Measurements from ENCODE around the gene OR7E24. TPM values are rescaled to one million over a fixed set of nuclear protein-coding genes. Genes with fewer than 3 reads are reported as not detected.
"Not testable (repeated sequence)": the region's sequence is repeated elsewhere in the genome, so short reads cannot be mapped to it uniquely, and the experiment has no call there.

The OR7E24 gene
- total RNA-seq: not detected

- Histone ChIP-seq H3K27me3 (no peaks in the 10 kb centered on the region), H3K4me3 (no peak within 1 kb of the TSS), H3K36me3 (no peaks in the 10 kb centered on the region), H3K9ac (ENCODE audit: low read depth in 2 of 2, low read length in 2 of 2) (no peak within 1 kb of the TSS), H3K4me1 (no peaks in the 10 kb centered on the region), H3K27ac (no peak within 1 kb of the TSS), H3K9me3 (no peaks in the 10 kb centered on the region)
- intact Hi-C loops (cut with DNase I): no loop called here
- DNase-seq: no peak
- TF ChIP-seq CTCF (IDR thresholded peaks at IDR 0.05): no peak
Measured at GRCh38 chr19:9250630-9251029, at the start of gene OR7E24. Gene OR7E24 (plus strand): TSS chr19:9250930. CDS start chr19:9251044, 114 bp downstream.

- Histone ChIP-seq H3K4me3 (no peak overlapping the region), H3K4me1 (no peaks in the 10 kb centered on the region), H3K9me3 (no peaks in the 10 kb centered on the region), H3K9ac (ENCODE audit: low read depth in 2 of 2, low read length in 2 of 2) (no peak overlapping the region), H3K27me3 (no peaks in the 10 kb centered on the region), H3K36me3 (no peaks in the 10 kb centered on the region), H3K27ac (no peak overlapping the region)
- intact Hi-C loops (cut with DNase I): loop anchor here (5.0 kb wide), 1 partner anchor 592 kb away; no protein-coding TSS in a partner anchor
- peak; percentile 84 for TF ChIP-seq CTCF (IDR thresholded peaks at IDR 0.05)
- peak; percentile 52 for DNase-seq
Measured at GRCh38 chr19:9205501-9206113, 45.1 kb upstream of the OR7E24 start.

GRCh38 chr19:9219489-9219888, 31.2 kb upstream of the OR7E24 start, which contains the start of gene OR7D4:
Gene OR7D4 (minus strand): TSS chr19:9219589. CDS start chr19:9214837, 4,752 bp downstream.
- Histone ChIP-seq H3K27ac (no peak within 1 kb of the TSS), H3K27me3 (no peaks in the 10 kb centered on the region), H3K4me3 (no peak within 1 kb of the TSS), H3K4me1 (no peaks in the 10 kb centered on the region), H3K9me3 (no peaks in the 10 kb centered on the region), H3K9ac (ENCODE audit: low read depth in 2 of 2, low read length in 2 of 2) (no peak within 1 kb of the TSS), H3K36me3 (no peaks in the 10 kb centered on the region)
- no peak for DNase-seq
- intact Hi-C loops (cut with DNase I): no loop called here
- TF ChIP-seq CTCF (IDR thresholded peaks at IDR 0.05): no peak

GRCh38 chr19:9251236-9251635, 506 bp downstream of the OR7E24 start:
- no peak for DNase-seq
- H3K27ac ChIP-seq: no peak overlapping the region
- no peak for TF ChIP-seq CTCF (IDR thresholded peaks at IDR 0.05)
- no peaks in the 10 kb centered on the region for H3K4me1 ChIP-seq
- H3K9ac ChIP-seq (ENCODE audit: low read depth in 2 of 2, low read length in 2 of 2): no peak overlapping the region
- no peak overlapping the region for H3K4me3 ChIP-seq
- intact Hi-C loops (cut with DNase I): no loop called here
- no peaks in the 10 kb centered on the region for H3K27me3 ChIP-seq
- H3K36me3 ChIP-seq: no peaks in the 10 kb centered on the region
- H3K9me3 ChIP-seq: no peaks in the 10 kb centered on the region

GRCh38 chr19:9283485-9283884, 32.8 kb downstream of the OR7E24 start:
- DNase-seq; H3K36me3 ChIP-seq; H3K27ac ChIP-seq; H3K9me3 ChIP-seq; H3K9ac ChIP-seq (ENCODE audit: low read depth in 2 of 2, low read length in 2 of 2); intact Hi-C loops (cut with DNase I); H3K4me3 ChIP-seq; H3K4me1 ChIP-seq; H3K27me3 ChIP-seq: not testable (repeated sequence)

GRCh38 chr19:9289231-9289884, 38.6 kb downstream of the OR7E24 start:
- H3K9ac ChIP-seq (ENCODE audit: low read depth in 2 of 2, low read length in 2 of 2): no peak overlapping the region
- no peaks in the 10 kb centered on the region for H3K27me3 ChIP-seq
- no peaks in the 10 kb centered on the region for H3K4me1 ChIP-seq
- TF ChIP-seq CTCF (IDR thresholded peaks at IDR 0.05): no peak
- DNase-seq: no peak
- no peak overlapping the region for H3K27ac ChIP-seq
- intact Hi-C loops (cut with DNase I): no loop called here
- H3K9me3 ChIP-seq: no peaks in the 10 kb centered on the region
- no peaks in the 10 kb centered on the region for H3K36me3 ChIP-seq
- H3K4me3 ChIP-seq: no peak overlapping the region

Measured in colonic mucosa (tissue), 4 donors.